ENCODE results near the gene OGA.
A peak's percentile ranks its signal among the peaks of the same experiment; 100 is the strongest.

OGA gene

DNA sequence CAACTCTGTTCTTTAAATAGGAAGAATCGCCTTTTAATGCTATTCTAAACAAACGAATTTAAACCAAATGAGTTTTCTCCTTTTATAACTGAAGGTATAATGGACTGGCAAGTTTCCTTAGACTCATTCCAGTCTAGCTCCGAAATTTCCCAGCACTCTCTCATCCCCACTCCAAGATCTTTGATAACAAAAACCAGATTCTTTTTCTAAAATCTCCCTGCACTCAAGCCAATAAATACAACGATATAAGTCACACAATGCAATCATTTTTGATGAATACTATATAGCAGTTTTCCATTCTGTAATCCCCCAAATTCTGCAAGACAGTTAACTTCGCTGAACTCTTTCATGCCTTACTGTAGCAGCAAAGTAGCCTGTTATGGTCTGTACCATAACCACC is 1.9 kb downstream of the OGA start:
- H3F3A ChIP-seq (ENCODE audit: insufficient read depth, low read length) = peaks cover 11% of the 10 kb centered on the region
- H3K9ac ChIP-seq (ENCODE audit: low read length) = peak overlapping the region; percentile 96
- TF ChIP-seq EZH2 (optimal IDR thresholded peaks at IDR 0.05; ENCODE audit: low read depth, low read length) (no peak), EZH2phosphoT487 (IDR thresholded peaks at IDR 0.05; ENCODE audit: low read length) (no peak)
- TF ChIP-seq, protein P1, sequence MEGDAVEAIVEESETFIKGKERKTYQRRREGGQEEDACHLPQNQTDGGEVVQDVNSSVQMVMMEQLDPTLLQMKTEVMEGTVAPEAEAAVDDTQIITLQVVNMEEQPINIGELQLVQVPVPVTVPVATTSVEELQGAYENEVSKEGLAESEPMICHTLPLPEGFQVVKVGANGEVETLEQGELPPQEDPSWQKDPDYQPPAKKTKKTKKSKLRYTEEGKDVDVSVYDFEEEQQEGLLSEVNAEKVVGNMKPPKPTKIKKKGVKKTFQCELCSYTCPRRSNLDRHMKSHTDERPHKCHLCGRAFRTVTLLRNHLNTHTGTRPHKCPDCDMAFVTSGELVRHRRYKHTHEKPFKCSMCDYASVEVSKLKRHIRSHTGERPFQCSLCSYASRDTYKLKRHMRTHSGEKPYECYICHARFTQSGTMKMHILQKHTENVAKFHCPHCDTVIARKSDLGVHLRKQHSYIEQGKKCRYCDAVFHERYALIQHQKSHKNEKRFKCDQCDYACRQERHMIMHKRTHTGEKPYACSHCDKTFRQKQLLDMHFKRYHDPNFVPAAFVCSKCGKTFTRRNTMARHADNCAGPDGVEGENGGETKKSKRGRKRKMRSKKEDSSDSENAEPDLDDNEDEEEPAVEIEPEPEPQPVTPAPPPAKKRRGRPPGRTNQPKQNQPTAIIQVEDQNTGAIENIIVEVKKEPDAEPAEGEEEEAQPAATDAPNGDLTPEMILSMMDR (IDR thresholded peaks at IDR 0.05; ENCODE audit: low read length) = no peak
- peaks cover 17% of the 10 kb centered on the region for H3K4me1 ChIP-seq (ENCODE audit: low read length)
- H3K79me2 ChIP-seq (ENCODE audit: low read length) = peaks cover 84% of the 10 kb centered on the region
- H3K4me2 ChIP-seq (ENCODE audit: low read depth, low read length) = peak overlapping the region; percentile 92
- H3K9me2 ChIP-seq (replicated peaks; ENCODE audit: insufficient read depth, low read length) = no peaks in the 10 kb centered on the region
- no peaks in the 10 kb centered on the region for H3K27me3 ChIP-seq (replicated peaks; ENCODE audit: insufficient read depth, low read length)
- no peaks in the 10 kb centered on the region for H3K9me3 ChIP-seq (replicated peaks; ENCODE audit: insufficient read depth, low read length)
- H3K27ac ChIP-seq (ENCODE audit: low read length) = peak overlapping the region; percentile 80; the same call in 1 of the 2 replicates
- no peak for DNase-seq
- H3K4me3 ChIP-seq (ENCODE audit: low read length) = peak overlapping the region; percentile 82
- H4K20me1 ChIP-seq (ENCODE audit: insufficient read depth, low read length) = peaks cover 51% of the 10 kb centered on the region
- peaks cover 3% of the 10 kb centered on the region; the same call in 1 of the 2 replicates for H3K36me3 ChIP-seq (replicated peaks; ENCODE audit: insufficient read depth, low read length)
- H2AFZ ChIP-seq (ENCODE audit: low read length) = no peak overlapping the region

DNA sequence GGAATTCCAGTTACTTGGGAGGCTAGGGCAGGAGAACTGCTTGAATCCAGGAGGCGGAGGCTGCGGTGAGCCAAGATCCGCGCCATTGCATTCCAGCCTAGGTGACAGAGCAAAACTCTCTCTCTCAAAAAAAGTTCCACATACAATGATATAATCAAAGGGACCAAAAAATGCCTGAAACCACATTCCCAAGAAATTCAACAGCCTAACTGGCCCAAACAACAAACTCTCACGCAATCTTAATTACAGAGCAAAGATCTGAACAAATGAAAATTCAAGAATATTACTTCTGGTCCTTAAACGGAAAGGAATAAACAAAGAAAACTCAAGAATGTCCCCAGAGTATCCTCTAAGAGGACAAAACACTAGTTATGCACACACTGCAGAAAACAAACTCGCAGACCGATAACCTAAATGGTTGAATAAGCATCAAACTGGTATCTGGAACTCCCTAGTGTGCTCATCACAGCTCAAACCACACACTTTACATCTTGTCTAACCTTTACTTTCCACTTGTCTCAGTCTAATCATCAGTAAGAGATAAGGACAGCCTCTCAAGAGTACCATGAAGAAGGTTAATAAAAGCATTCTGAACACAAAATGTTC is 3.7 kb downstream of the OGA start:
- no peaks in the 10 kb centered on the region for H3K9me2 ChIP-seq (replicated peaks; ENCODE audit: insufficient read depth, low read length)
- peak overlapping the region; percentile 96; the same call in 1 of the 2 replicates for H3K9ac ChIP-seq (ENCODE audit: low read length)
- peaks cover 11% of the 10 kb centered on the region for H3F3A ChIP-seq (ENCODE audit: insufficient read depth, low read length)
- H4K20me1 ChIP-seq (ENCODE audit: insufficient read depth, low read length) = peaks cover 59% of the 10 kb centered on the region
- TF ChIP-seq EZH2phosphoT487 (IDR thresholded peaks at IDR 0.05; ENCODE audit: low read length) (no peak), EZH2 (optimal IDR thresholded peaks at IDR 0.05; ENCODE audit: low read depth, low read length) (no peak)
- H3K36me3 ChIP-seq (replicated peaks; ENCODE audit: insufficient read depth, low read length) = peaks cover 3% of the 10 kb centered on the region; the same call in 1 of the 2 replicates
- H3K4me3 ChIP-seq (ENCODE audit: low read length) = peak overlapping the region; percentile 82
- H2AFZ ChIP-seq (ENCODE audit: low read length) = no peak overlapping the region
- H3K4me1 ChIP-seq (ENCODE audit: low read length) = peaks cover 17% of the 10 kb centered on the region
- peak overlapping the region; percentile 92 for H3K4me2 ChIP-seq (ENCODE audit: low read depth, low read length)
- peak; percentile 38 for DNase-seq
- peak overlapping the region; percentile 80; the same call in 1 of the 2 replicates for H3K27ac ChIP-seq (ENCODE audit: low read length)
- no peaks in the 10 kb centered on the region for H3K9me3 ChIP-seq (replicated peaks; ENCODE audit: insufficient read depth, low read length)
- H3K79me2 ChIP-seq (ENCODE audit: low read length) = peaks cover 95% of the 10 kb centered on the region
- no peaks in the 10 kb centered on the region for H3K27me3 ChIP-seq (replicated peaks; ENCODE audit: insufficient read depth, low read length)

DNA sequence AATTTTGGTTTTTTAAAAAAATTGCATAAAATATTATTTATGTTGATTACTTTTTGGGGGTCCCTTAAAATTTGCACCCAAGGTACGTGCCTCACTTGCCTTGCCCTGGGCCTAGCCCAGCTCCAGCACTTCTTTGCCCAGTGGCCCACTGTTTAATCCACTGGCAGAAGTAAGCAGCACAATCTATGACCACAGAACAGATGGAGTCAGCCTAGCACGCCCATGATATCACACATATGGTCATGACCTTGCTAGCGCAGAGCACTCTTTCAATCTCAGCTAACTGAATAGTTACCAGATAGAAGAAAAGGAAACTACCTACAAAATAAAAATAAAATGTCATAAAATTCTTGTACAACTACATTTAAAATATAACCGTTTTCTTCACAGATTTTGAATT is 5.6 kb downstream of the OGA start:
- H3K9ac ChIP-seq (ENCODE audit: low read length) = no peak overlapping the region
- peaks cover 100% of the 10 kb centered on the region for H3K79me2 ChIP-seq (ENCODE audit: low read length)
- peaks cover 11% of the 10 kb centered on the region for H3F3A ChIP-seq (ENCODE audit: insufficient read depth, low read length)
- no peak overlapping the region for H3K4me2 ChIP-seq (ENCODE audit: low read depth, low read length)
- H3K4me1 ChIP-seq (ENCODE audit: low read length) = peaks cover 12% of the 10 kb centered on the region; the same call in 1 of the 2 replicates
- H3K27me3 ChIP-seq (replicated peaks; ENCODE audit: insufficient read depth, low read length) = no peaks in the 10 kb centered on the region
- H4K20me1 ChIP-seq (ENCODE audit: insufficient read depth, low read length) = peaks cover 59% of the 10 kb centered on the region
- no peaks in the 10 kb centered on the region for H3K9me2 ChIP-seq (replicated peaks; ENCODE audit: insufficient read depth, low read length)
- H3K36me3 ChIP-seq (replicated peaks; ENCODE audit: insufficient read depth, low read length) = peaks cover 7% of the 10 kb centered on the region; the same call in 1 of the 2 replicates
- H3K4me3 ChIP-seq (ENCODE audit: low read length) = no peak overlapping the region
- H3K27ac ChIP-seq (ENCODE audit: low read length) = no peak overlapping the region
- DNase-seq = no peak
- H3K9me3 ChIP-seq (replicated peaks; ENCODE audit: insufficient read depth, low read length) = no peaks in the 10 kb centered on the region
- no peak overlapping the region for H2AFZ ChIP-seq (ENCODE audit: low read length)
- TF ChIP-seq EZH2phosphoT487 (IDR thresholded peaks at IDR 0.05; ENCODE audit: low read length) = no peak
- TF ChIP-seq EZH2 (optimal IDR thresholded peaks at IDR 0.05; ENCODE audit: low read depth, low read length) = no peak
- TF ChIP-seq, protein P1 (IDR thresholded peaks at IDR 0.05; ENCODE audit: low read length) = no peak

DNA sequence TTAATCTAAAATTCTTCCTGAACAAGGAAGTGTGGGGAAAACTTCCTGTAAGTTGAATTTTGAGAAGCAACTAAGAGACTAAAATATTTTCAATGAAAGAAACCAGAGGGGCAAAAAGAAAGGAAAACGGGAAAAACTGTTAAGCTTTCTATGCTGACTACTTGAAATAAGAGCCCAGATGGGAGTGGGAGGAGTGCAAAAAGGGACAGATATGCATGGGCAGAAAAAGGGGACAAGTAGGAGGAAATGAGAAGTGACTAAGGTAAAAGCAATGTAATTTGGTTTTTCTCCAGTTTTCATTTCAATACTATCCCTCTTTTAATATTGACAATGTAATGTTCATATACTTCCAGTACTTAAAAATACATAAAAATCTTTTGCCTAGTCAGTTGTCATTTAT is 11.1 kb downstream of the OGA start:
- TF ChIP-seq, protein P1 (IDR thresholded peaks at IDR 0.05; ENCODE audit: low read length) = no peak
- no peak for TF ChIP-seq EZH2 (optimal IDR thresholded peaks at IDR 0.05; ENCODE audit: low read depth, low read length)
- TF ChIP-seq EZH2phosphoT487 (IDR thresholded peaks at IDR 0.05; ENCODE audit: low read length) = no peak
- H3F3A ChIP-seq (ENCODE audit: insufficient read depth, low read length) = peaks cover 2% of the 10 kb centered on the region; the same call in 1 of the 2 replicates
- no peaks in the 10 kb centered on the region for H3K4me1 ChIP-seq (ENCODE audit: low read length)
- no peaks in the 10 kb centered on the region for H3K9me2 ChIP-seq (replicated peaks; ENCODE audit: insufficient read depth, low read length)
- DNase-seq = no peak
- no peaks in the 10 kb centered on the region for H3K9me3 ChIP-seq (replicated peaks; ENCODE audit: insufficient read depth, low read length)
- peaks cover 92% of the 10 kb centered on the region for H3K79me2 ChIP-seq (ENCODE audit: low read length)
- H4K20me1 ChIP-seq (ENCODE audit: insufficient read depth, low read length) = 0 out of 2 replicates have a peak, but pooled peaks cover 17% of the 10 kb centered on the region
- no peak overlapping the region for H2AFZ ChIP-seq (ENCODE audit: low read length)
- H3K27me3 ChIP-seq (replicated peaks; ENCODE audit: insufficient read depth, low read length) = no peaks in the 10 kb centered on the region
- peaks cover 27% of the 10 kb centered on the region; the same call in 1 of the 2 replicates for H3K36me3 ChIP-seq (replicated peaks; ENCODE audit: insufficient read depth, low read length)
- H3K9ac ChIP-seq (ENCODE audit: low read length) = no peak overlapping the region
- H3K4me2 ChIP-seq (ENCODE audit: low read depth, low read length) = no peak overlapping the region
- H3K4me3 ChIP-seq (ENCODE audit: low read length) = no peak overlapping the region
- no peak overlapping the region for H3K27ac ChIP-seq (ENCODE audit: low read length)

All from MM.1S (cell line).